Osteocyte (in vitro differentiated cells): ENCODE results near the gene BEAN1. TPM values are rescaled to one million over a fixed set of nuclear protein-coding genes. Genes with fewer than 3 reads are reported as not detected.
A peak's percentile ranks its signal among the peaks of the same experiment; 100 is the strongest.

Experiments used
- DNase-seq: peaks from one replicate; pipeline ENCODE4 v3.0.0; 2021; ENCODE audit warnings: mixed read lengths; ENCODE audit not compliant: unreplicated experiment; ENCODE audit errors: extremely low spot score
- H3K27ac Mint-ChIP-seq: one replicate; pipeline ENCODE4 v1.8.0; 2021; ENCODE audit warnings: mild to moderate bottlenecking, mixed read lengths; ENCODE audit not compliant: unreplicated experiment
- H3K27me3 Mint-ChIP-seq: one replicate; pipeline ENCODE4 v1.8.0; 2021; ENCODE audit warnings: mixed read lengths; ENCODE audit not compliant: unreplicated experiment
- H3K36me3 Mint-ChIP-seq: one replicate; pipeline ENCODE4 v1.8.0; 2021; ENCODE audit warnings: mixed read lengths; ENCODE audit not compliant: unreplicated experiment
- H3K4me1 Mint-ChIP-seq: one replicate; pipeline ENCODE4 v1.8.0; 2021; ENCODE audit warnings: mixed read lengths; ENCODE audit not compliant: unreplicated experiment
- H3K4me3 Mint-ChIP-seq: one replicate; pipeline ENCODE4 v1.8.0; 2021; ENCODE audit warnings: mild to moderate bottlenecking, moderate library complexity, mixed read lengths; ENCODE audit not compliant: unreplicated experiment
- H3K9me3 Mint-ChIP-seq: one replicate; pipeline ENCODE4 v1.8.0; 2021; ENCODE audit warnings: mixed read lengths; ENCODE audit not compliant: unreplicated experiment
- total RNA-seq: library from RNA; stranded (reverse); gene quantifications from 2 replicates; pipeline ENCODE4 v1.2.1, GENCODE V29; 2021
- TF ChIP-seq, protein P1 (sequence below): fragments of 200-600 bp; sonication (generic); IDR thresholded peaks from 2 replicates; pipeline ENCODE4 v1.5.0; 2021; ENCODE audit warnings: antibody characterized with exemption, mild to moderate bottlenecking, moderate library complexity

BEAN1 gene
- total RNA-seq, 1 donor from 2014 or later: 0.97 TPM

DNA sequence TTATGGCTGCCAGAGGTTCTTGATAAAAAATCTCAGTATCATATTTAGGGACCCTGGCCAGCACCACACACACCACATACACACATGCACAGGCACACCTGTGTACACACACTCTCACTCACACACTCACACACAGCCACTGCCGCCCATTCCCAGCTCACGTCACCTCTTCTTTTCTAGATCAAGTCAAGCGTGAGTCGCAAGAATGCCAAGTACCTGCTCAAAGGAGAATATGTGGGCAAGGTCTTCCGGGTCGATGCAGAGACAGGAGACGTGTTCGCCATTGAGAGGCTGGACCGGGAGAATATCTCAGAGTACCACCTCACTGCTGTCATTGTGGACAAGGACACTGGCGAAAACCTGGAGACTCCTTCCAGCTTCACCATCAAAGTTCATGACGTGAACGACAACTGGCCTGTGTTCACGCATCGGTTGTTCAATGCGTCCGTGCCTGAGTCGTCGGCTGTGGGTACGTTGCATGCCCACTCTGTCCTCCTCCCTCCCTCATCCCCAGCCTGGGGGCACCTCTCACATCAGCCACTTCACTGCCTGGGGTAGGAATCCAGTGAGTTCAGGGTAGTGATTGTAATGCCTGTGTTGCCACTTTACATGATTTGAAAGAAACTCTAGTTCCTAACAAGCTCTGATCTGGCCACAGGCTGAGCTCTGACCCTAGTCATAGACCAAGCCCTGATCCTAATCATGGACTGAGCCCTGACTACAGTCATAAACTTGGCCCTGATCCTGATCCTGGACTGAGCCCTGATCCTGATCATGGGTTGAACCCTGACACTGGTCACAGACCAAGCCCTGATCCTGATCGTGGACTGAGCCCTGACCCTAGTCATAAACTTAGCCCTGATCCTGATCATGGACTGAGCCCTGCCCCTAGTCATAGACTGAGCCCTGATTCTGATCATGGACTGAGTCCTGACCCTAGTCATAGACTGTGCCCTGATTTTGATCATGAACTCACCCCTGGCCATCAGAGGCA is 40.2 kb upstream of the BEAN1 start:
- peaks cover 19% of the 10 kb centered on the region for H3K4me1 Mint-ChIP-seq
- no peaks in the 10 kb centered on the region for H3K9me3 Mint-ChIP-seq
- H3K36me3 Mint-ChIP-seq: no peaks in the 10 kb centered on the region
- TF ChIP-seq, protein P1, sequence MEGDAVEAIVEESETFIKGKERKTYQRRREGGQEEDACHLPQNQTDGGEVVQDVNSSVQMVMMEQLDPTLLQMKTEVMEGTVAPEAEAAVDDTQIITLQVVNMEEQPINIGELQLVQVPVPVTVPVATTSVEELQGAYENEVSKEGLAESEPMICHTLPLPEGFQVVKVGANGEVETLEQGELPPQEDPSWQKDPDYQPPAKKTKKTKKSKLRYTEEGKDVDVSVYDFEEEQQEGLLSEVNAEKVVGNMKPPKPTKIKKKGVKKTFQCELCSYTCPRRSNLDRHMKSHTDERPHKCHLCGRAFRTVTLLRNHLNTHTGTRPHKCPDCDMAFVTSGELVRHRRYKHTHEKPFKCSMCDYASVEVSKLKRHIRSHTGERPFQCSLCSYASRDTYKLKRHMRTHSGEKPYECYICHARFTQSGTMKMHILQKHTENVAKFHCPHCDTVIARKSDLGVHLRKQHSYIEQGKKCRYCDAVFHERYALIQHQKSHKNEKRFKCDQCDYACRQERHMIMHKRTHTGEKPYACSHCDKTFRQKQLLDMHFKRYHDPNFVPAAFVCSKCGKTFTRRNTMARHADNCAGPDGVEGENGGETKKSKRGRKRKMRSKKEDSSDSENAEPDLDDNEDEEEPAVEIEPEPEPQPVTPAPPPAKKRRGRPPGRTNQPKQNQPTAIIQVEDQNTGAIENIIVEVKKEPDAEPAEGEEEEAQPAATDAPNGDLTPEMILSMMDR: no peak
- no peak overlapping the region for H3K27ac Mint-ChIP-seq
- no peak overlapping the region for H3K4me3 Mint-ChIP-seq
- DNase-seq: no peak
- H3K27me3 Mint-ChIP-seq: no peaks in the 10 kb centered on the region

DNA sequence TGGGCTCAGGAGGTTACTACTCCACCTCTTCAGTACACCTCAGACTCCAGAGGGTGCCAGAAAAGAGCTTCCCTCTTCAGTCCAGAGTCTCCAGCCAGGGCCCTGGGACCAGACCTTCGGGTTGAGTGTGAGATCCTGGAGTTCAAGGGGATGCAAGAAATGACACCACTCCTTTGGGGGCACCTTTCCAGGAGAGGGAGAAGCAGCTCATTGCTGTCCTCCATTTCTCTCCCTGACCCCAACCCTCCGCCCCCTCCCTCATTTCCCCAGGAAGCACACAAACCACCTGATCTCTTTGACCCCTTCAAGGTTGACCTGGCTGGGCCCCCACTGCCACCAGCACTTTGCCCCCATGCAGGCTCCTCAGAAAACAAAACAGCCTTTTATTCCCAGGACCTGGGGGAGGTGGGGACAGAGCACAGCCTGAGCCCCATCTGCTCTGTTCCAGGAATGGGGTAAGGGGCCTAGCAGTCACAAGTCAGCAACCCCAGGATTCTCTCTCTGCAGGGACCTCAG is 39.2 kb upstream of the BEAN1 start:
- H3K9me3 Mint-ChIP-seq: no peaks in the 10 kb centered on the region
- H3K36me3 Mint-ChIP-seq: no peaks in the 10 kb centered on the region
- peaks cover 10% of the 10 kb centered on the region for H3K4me1 Mint-ChIP-seq
- H3K4me3 Mint-ChIP-seq: no peak overlapping the region
- no peak for DNase-seq
- no peaks in the 10 kb centered on the region for H3K27me3 Mint-ChIP-seq
- H3K27ac Mint-ChIP-seq: no peak overlapping the region
- TF ChIP-seq, protein P1: no peak

DNA sequence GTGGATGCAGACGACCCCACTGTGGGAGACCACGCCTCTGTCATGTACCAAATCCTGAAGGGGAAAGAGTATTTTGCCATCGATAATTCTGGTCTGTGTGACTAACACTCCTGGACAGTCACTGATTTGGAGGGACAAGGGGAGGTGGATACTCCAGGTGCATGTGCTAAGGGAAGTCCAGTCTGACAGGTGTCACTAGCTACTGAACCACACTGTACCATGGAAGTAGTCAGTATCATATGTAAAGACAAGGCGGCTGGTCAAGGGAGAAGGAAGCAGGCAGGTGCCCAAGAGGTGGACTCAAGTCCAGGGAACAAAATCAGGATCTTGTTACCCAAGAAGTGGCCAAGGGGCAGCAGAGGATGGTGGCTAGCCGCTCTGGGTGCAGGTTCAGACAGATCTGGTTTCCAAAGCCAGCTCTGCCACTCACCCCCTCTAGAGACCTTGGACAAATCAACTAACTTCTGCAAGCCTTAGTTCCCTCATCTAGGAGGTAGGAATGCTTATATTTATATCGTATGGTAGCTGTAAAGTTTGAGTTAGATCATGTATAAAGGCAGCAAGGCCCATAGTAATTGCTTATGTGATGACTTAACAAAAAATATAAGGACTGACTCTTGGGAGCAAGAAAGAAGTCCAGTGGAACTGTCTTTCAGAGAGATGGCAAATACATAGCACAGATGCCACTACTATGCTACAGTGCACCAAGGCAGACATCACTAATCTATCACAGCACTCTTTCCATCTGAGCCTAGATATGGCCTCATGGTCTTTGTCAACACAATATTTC is 38.5 kb upstream of the BEAN1 start:
- TF ChIP-seq, protein P1: no peak
- Mint-ChIP-seq H3K27ac (no peak overlapping the region), H3K4me3 (no peak overlapping the region), H3K27me3 (no peaks in the 10 kb centered on the region), H3K9me3 (no peaks in the 10 kb centered on the region), H3K36me3 (no peaks in the 10 kb centered on the region), H3K4me1 (peaks cover 3% of the 10 kb centered on the region)
- DNase-seq: no peak

DNA sequence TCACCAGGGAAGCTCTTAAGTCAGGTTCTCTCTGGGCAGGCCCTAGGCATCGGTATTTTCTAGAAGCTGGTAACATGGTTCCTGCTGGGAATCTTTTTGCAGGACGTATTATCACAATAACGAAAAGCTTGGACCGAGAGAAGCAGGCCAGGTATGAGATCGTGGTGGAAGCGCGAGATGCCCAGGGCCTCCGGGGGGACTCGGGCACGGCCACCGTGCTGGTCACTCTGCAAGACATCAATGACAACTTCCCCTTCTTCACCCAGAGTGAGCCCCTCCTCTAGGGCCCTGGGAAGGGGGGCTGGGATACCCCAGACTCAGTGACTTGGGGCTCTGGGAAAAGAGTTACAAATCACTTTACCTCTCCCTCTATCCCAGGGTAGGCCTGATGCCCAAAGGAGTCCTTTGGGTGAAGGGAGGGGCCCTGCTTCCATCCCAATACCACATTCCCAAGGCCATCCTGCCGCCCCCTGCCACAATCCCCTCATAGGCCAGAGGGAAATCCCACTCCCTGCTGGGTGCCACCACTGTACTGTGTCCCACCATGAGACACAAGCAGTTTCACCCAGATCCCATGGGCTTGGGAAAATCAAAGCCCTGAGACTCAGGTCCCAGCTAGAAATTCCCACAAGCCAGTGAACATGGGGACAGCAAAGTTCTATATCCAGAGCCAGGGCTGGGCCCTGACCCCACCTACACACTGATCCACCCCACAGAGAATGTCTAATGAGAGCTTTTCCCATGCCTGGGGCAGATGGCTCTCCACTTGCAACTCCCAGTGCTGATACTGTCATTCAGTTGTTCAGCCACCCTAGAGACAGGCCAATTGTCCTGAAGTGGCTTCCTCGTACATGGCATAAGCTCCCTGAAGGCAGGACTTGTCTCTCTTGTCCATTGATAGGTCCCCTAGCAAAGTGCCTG is 37.6 kb upstream of the BEAN1 start:
- H3K4me3 Mint-ChIP-seq: no peak overlapping the region
- no peaks in the 10 kb centered on the region for H3K36me3 Mint-ChIP-seq
- no peaks in the 10 kb centered on the region for H3K9me3 Mint-ChIP-seq
- TF ChIP-seq, protein P1: no peak
- H3K27me3 Mint-ChIP-seq: peaks cover 2% of the 10 kb centered on the region
- DNase-seq: peak; percentile 75
- no peaks in the 10 kb centered on the region for H3K4me1 Mint-ChIP-seq
- H3K27ac Mint-ChIP-seq: no peak overlapping the region
